ENCODE data around the gene FOXJ3.
A peak's percentile ranks its signal among the peaks of the same experiment; 100 is the strongest.

Gene FOXJ3

GRCh38 chr1:42163536-42164503, 171.2 kb downstream of the FOXJ3 start:
- no peak for DNase-seq

- DNase-seq: no peak
Observed at GRCh38 chr1:42163114-42163513, 171.9 kb downstream of the FOXJ3 start.

- DNase-seq: no peak
Observed at GRCh38 chr1:42162181-42162580, 172.9 kb downstream of the FOXJ3 start.

GRCh38 chr1:42158189-42158588, 176.8 kb downstream of the FOXJ3 start:
- no peak for DNase-seq

GRCh38 chr1:42157667-42158066, 177.4 kb downstream of the FOXJ3 start:
- peak in 1 of 2 donors; percentile 17 for DNase-seq

GRCh38 chr1:42155362-42155761, 179.7 kb downstream of the FOXJ3 start:
- no peak for DNase-seq

GRCh38 chr1:42154685-42155084, 180.3 kb downstream of the FOXJ3 start:
- no peak for DNase-seq

- no peak for DNase-seq
Observed at GRCh38 chr1:42153624-42154023, 181.4 kb downstream of the FOXJ3 start.

- DNase-seq: no peak
Observed at GRCh38 chr1:42152907-42153600, 182.0 kb downstream of the FOXJ3 start, which contains the start of gene GUCA2B. Gene GUCA2B (plus strand): TSS chr1:42153410. CDS start chr1:42153451, 41 bp downstream.

GRCh38 chr1:42152119-42152518, 182.9 kb downstream of the FOXJ3 start:
- DNase-seq: no peak

GRCh38 chr1:42150651-42151050, 184.4 kb downstream of the FOXJ3 start:
- no peak for DNase-seq

- DNase-seq: no peak
Observed at GRCh38 chr1:42148166-42148565, 186.9 kb downstream of the FOXJ3 start.

GRCh38 chr1:42146626-42147320, 188.3 kb downstream of the FOXJ3 start:
- DNase-seq: peak; percentile 76 to 81

GRCh38 chr1:42145764-42146625, 189.0 kb downstream of the FOXJ3 start:
- DNase-seq: peak in 1 of 2 donors; percentile 17

- no peak for DNase-seq
Observed at GRCh38 chr1:42145389-42145716, 189.7 kb downstream of the FOXJ3 start.

GRCh38 chr1:42144711-42145388, 190.2 kb downstream of the FOXJ3 start:
- peak in 1 of 2 donors; percentile 13 for DNase-seq

GRCh38 chr1:42143896-42144710, 190.9 kb downstream of the FOXJ3 start:
- DNase-seq: peak in 1 of 2 donors; percentile 13

GRCh38 chr1:42142894-42143675, 191.9 kb downstream of the FOXJ3 start:
- no peak for DNase-seq

GRCh38 chr1:42141978-42142377, 193.1 kb downstream of the FOXJ3 start:
- DNase-seq: no peak

- no peak for DNase-seq
Observed at GRCh38 chr1:42140191-42140590, 194.8 kb downstream of the FOXJ3 start.
